Mesothelial cell of epicardium (in vitro differentiated cells): Measurements from ENCODE around the gene NPC1. TPM values are rescaled to one million over a fixed set of nuclear protein-coding genes. Genes with fewer than 3 reads are reported as not detected.

Source experiments
- DNase-seq, 2 experiments: peaks; one replicate each; pipeline ENCODE4 v3.0.0; 2021; ENCODE audit warnings: low spot score in 2 of 2; ENCODE audit not compliant: unreplicated experiment in 2 of 2
- H3K27ac Mint-ChIP-seq: 2 replicates; pipeline ENCODE4 v1.8.0; 2021; ENCODE audit warnings: mixed read lengths
- H3K27me3 Mint-ChIP-seq: 2 replicates; pipeline ENCODE4 v1.8.0; 2021; ENCODE audit warnings: low read depth, mixed read lengths
- H3K36me3 Mint-ChIP-seq: 2 replicates; pipeline ENCODE4 v1.8.0; 2021; ENCODE audit warnings: mixed read lengths
- H3K4me1 Mint-ChIP-seq: 2 replicates; pipeline ENCODE4 v1.8.0; 2021; ENCODE audit warnings: mixed read lengths
- H3K4me3 Mint-ChIP-seq: 2 replicates; pipeline ENCODE4 v1.8.0; 2021; ENCODE audit warnings: mild to moderate bottlenecking, moderate library complexity, mixed read lengths
- H3K9me3 Mint-ChIP-seq: 2 replicates; pipeline ENCODE4 v1.8.0; 2021; ENCODE audit warnings: mixed read lengths
- CTCF ChIP-seq: fragments of 200-600 bp; sonication (generic); IDR thresholded peaks from one replicate; pipeline ENCODE4 v1.5.0; 2021; ENCODE audit warnings: antibody characterized with exemption; ENCODE audit not compliant: unreplicated experiment
- total RNA-seq: library from RNA; stranded (reverse); gene quantifications from 3 replicates; pipeline ENCODE4 v1.2.1, GENCODE V29; 2021

The NPC1 gene
- total RNA-seq, 1 donor from 2014 or later: 39.9 TPM

GRCh38 chr18:23532848-23533247, 53.5 kb downstream of the NPC1 start:
- Mint-ChIP-seq H3K9me3 (no peaks in the 10 kb centered on the region), H3K4me1 (peaks cover 7% of the 10 kb centered on the region), H3K36me3 (peaks cover 57% of the 10 kb centered on the region), H3K27ac (no peak overlapping the region), H3K27me3 (no peaks in the 10 kb centered on the region), H3K4me3 (no peak overlapping the region)
- no peak for TF ChIP-seq CTCF
- no peak for DNase-seq

DNA sequence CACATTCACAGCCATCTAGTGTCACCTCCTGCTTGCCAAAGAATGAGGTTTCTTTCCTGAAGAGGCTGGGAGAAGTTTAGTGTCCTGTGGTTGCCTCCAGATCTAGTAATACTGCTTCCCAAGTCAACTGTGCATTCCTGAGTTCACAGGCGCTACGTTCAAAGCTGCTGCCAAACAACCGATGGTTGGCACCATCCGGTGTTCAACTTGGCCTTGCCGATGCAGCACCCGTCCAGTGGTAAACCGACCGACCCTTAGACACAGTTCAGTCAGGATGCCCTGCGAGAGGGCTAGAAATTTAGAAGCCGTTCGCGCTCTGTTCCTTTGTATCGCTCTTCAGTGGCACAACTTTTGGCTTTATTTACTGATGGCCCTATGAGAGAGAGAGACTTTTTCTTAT, 54.4 kb downstream of the NPC1 start:
- H3K27ac Mint-ChIP-seq: no peak overlapping the region

GRCh38 chr18:23530195-23530594, 56.1 kb downstream of the NPC1 start:
- Mint-ChIP-seq H3K4me3 (no peak overlapping the region), H3K36me3 (peaks cover 52% of the 10 kb centered on the region), H3K9me3 (no peaks in the 10 kb centered on the region), H3K4me1 (peaks cover 13% of the 10 kb centered on the region), H3K27ac (peak overlapping the region; percentile 1), H3K27me3 (no peaks in the 10 kb centered on the region)
- no peak for TF ChIP-seq CTCF
- DNase-seq: no peak

More for the DNA sequence above, 54.4 kb downstream of the NPC1 start:
- H3K9me3 Mint-ChIP-seq: no peaks in the 10 kb centered on the region
- H3K4me1 Mint-ChIP-seq: peaks cover 7% of the 10 kb centered on the region
- TF ChIP-seq CTCF: no peak
- no peaks in the 10 kb centered on the region for H3K27me3 Mint-ChIP-seq
- DNase-seq: no peak
- H3K4me3 Mint-ChIP-seq: no peak overlapping the region
- peaks cover 54% of the 10 kb centered on the region for H3K36me3 Mint-ChIP-seq

- no peak for DNase-seq
- Mint-ChIP-seq H3K4me3 (no peak overlapping the region), H3K4me1 (peaks cover 13% of the 10 kb centered on the region), H3K27ac (peak overlapping the region; percentile 11), H3K9me3 (no peaks in the 10 kb centered on the region), H3K36me3 (peaks cover 51% of the 10 kb centered on the region), H3K27me3 (no peaks in the 10 kb centered on the region)
- no peak for TF ChIP-seq CTCF
These were observed 56.7 kb downstream of the NPC1 start for GRCh38 chr18:23529604-23530003.

DNA sequence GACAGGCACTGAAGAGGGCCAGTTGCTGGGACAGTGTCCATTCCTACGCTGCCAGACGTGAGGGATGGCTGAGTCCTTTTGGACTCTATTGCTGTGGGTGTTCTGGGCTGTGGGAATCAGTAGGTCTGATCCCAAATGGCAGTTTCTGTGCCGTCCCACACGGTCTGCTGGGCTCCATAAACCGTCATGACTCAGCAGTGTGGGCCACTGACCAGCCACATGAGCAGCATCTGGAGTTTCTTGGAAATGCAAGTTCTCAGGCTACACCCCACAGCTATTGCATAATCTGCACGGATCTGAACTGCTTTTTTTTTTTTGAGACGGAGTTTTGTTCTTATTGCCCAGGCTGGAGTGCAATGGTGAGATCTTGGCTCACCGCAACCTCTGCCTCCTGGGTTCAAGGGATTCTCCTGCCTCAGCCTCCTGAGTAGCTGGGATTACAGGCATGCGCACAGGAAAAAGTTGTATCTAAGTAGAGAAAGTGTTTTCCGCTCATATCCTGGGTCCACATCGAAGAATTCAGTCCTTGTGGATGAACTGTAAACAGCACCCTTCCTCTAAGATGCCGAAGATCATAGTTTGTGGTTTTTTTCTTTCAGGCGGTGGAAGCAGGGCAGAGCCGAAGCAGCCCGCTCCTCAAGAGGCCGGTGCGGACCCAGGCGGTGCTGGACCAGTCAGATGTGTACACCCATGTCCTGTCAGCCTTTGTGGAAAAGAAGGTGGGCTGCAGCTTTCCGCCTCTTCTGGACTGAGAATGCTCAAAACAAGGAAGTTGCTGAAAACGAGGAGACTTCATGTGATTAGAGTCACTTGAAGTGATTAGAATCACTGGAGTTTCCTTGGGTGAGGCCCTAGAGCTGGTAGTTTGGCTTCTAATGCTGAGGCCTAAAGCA, 57.5 kb downstream of the NPC1 start:
- peaks cover 55% of the 10 kb centered on the region for H3K36me3 Mint-ChIP-seq
- TF ChIP-seq CTCF: no peak
- H3K9me3 Mint-ChIP-seq: no peaks in the 10 kb centered on the region
- H3K4me1 Mint-ChIP-seq: peaks cover 13% of the 10 kb centered on the region
- H3K27ac Mint-ChIP-seq: peak overlapping the region; percentile 11
- H3K4me3 Mint-ChIP-seq: no peak overlapping the region
- DNase-seq: no peak
- no peaks in the 10 kb centered on the region for H3K27me3 Mint-ChIP-seq
